IMR-90 (cell line): ENCODE measurements around the gene SRP54. TPM values are rescaled to one million over a fixed set of nuclear protein-coding genes. Genes with fewer than 3 reads are reported as not detected.

Experiments used
- ATAC-seq: fragments of 200-7000 bp; cut with Tn5 transposase; 2 replicates; pipeline ENCODE4 v1.9.1; 2020; ENCODE audit warnings: low read depth, mild to moderate bottlenecking, moderate library complexity
- BruUV-seq: library from RNA; stranded (reverse); fragments of 400-500 nt; replicated peaks from 2 replicates; lab custom pipeline; 2021; lab: Mats Ljungman, UMichigan
- CTCF ChIA-PET: fragments of 300-600 bp; formaldehyde crosslinking; extraction: SDS; loops from one replicate; lab custom pipeline; 2021; ENCODE audit warnings: antibody characterized with exemption; lab: Yijun Ruan, JAX
- POLR2A ChIA-PET: fragments of 300-600 bp; sonication (Branson Sonifier 250); formaldehyde crosslinking; loops from one replicate; lab custom pipeline; 2022; ENCODE audit warnings: antibody characterized with exemption; ENCODE audit not compliant: unreplicated experiment; lab: Charles Lee
- DNase-seq: peaks from one replicate; pipeline ENCODE4 v3.0.0; 2013
- H2AFZ ChIP-seq: replicated peaks from 2 replicates; pipeline ENCODE3; 2013; ENCODE audit warnings: low read length, mild to moderate bottlenecking; ENCODE audit not compliant: poor library complexity
- H2AK5ac ChIP-seq: 2 replicates; pipeline ENCODE4 v1.6.1; 2013; ENCODE audit warnings: low read depth, low read length, inconsistent platforms
- H2AK9ac ChIP-seq: replicated peaks from 2 replicates; pipeline ENCODE3; 2013; ENCODE audit warnings: mild to moderate bottlenecking, low read depth, low read length, moderate library complexity; ENCODE audit not compliant: poor library complexity
- H2BK120ac ChIP-seq: 2 replicates; pipeline ENCODE4 v1.6.1; 2013; ENCODE audit warnings: low read depth, low read length, inconsistent platforms
- H2BK15ac ChIP-seq: 3 replicates; pipeline ENCODE4 v1.6.1; 2013; ENCODE audit warnings: low read depth, low read length, inconsistent platforms
- H2BK20ac ChIP-seq: 2 replicates; pipeline ENCODE4 v1.6.1; 2013; ENCODE audit warnings: low read depth, mild to moderate bottlenecking, inconsistent platforms, low read length, moderate library complexity
- H2BK5ac ChIP-seq: 2 replicates; pipeline ENCODE4 v1.6.1; 2013; ENCODE audit warnings: mild to moderate bottlenecking, low read depth, low read length, inconsistent platforms; ENCODE audit not compliant: poor library complexity, severe bottlenecking
- H3K14ac ChIP-seq: replicated peaks from 2 replicates; pipeline ENCODE4 v1.6.1; 2013; ENCODE audit warnings: low read depth, low read length, inconsistent platforms
- H3K18ac ChIP-seq: 2 replicates; pipeline ENCODE4 v1.6.1; 2013; ENCODE audit warnings: low read depth, low read length, control low read depth
- H3K23ac ChIP-seq: 2 replicates; pipeline ENCODE4 v1.6.1; 2013; ENCODE audit warnings: low read depth, low read length, inconsistent platforms
- H3K27ac ChIP-seq: 2 replicates; pipeline ENCODE4 v1.5.1; 2013; ENCODE audit warnings: mild to moderate bottlenecking, control low read depth, low read length; ENCODE audit not compliant: insufficient read depth
- H3K27me3 ChIP-seq: 2 replicates; pipeline ENCODE4 v1.6.1; 2013; ENCODE audit warnings: low read length; ENCODE audit not compliant: control insufficient read depth, insufficient read depth
- H3K36me3 ChIP-seq: 2 replicates; pipeline ENCODE4 v1.6.1; 2013; ENCODE audit warnings: low read length, mixed read lengths; ENCODE audit not compliant: control insufficient read depth, insufficient read depth
- H3K4ac ChIP-seq: 2 replicates; pipeline ENCODE4 v1.6.1; 2013; ENCODE audit warnings: low read depth, low read length, inconsistent platforms
- H3K4me1 ChIP-seq: 2 replicates; pipeline ENCODE4 v1.6.1; 2013; ENCODE audit warnings: low read length, mixed read lengths; ENCODE audit not compliant: control insufficient read depth, insufficient read depth
- H3K4me2 ChIP-seq: 2 replicates; pipeline ENCODE4 v1.6.1; 2013; ENCODE audit warnings: low read depth, mild to moderate bottlenecking, control low read depth, low read length, moderate library complexity
- H3K4me3 ChIP-seq: 2 replicates; pipeline ENCODE4 v1.5.1; 2013; ENCODE audit warnings: low read depth, mild to moderate bottlenecking, control low read depth, low read length, moderate library complexity; ENCODE audit not compliant: insufficient read depth
- H3K56ac ChIP-seq: 2 replicates; pipeline ENCODE4 v1.6.1; 2013; ENCODE audit warnings: low read length, inconsistent platforms; ENCODE audit not compliant: insufficient read depth; ENCODE audit errors: extremely low read depth
- H3K79me1 ChIP-seq, 2 experiments: 2 replicates each; pipeline ENCODE4 v1.6.1; 2013; ENCODE audit warnings: low read length in 2 of 2, inconsistent platforms in 1 of 2, low read depth in 1 of 2
- H3K9ac ChIP-seq: 2 replicates; pipeline ENCODE4 v1.6.1; 2013; ENCODE audit warnings: low read depth, low read length, control low read depth
- H3K9me1 ChIP-seq: 2 replicates; pipeline ENCODE4 v1.6.1; 2013; ENCODE audit warnings: low read length, inconsistent platforms; ENCODE audit not compliant: insufficient read depth
- H3K9me3 ChIP-seq: 2 replicates; pipeline ENCODE4 v1.6.1; 2013; ENCODE audit warnings: low read length; ENCODE audit not compliant: control insufficient read depth, insufficient read depth
- H4K20me1 ChIP-seq: 2 replicates; pipeline ENCODE4 v1.6.1; 2013; ENCODE audit warnings: low read length, inconsistent platforms; ENCODE audit not compliant: insufficient read depth
- H4K5ac ChIP-seq: 2 replicates; pipeline ENCODE4 v1.6.1; 2013; ENCODE audit warnings: mild to moderate bottlenecking, low read depth, low read length, control low read depth
- H4K8ac ChIP-seq, 2 experiments: 2 replicates each; pipeline ENCODE4 v1.6.1; 2013; ENCODE audit warnings: low read depth in 2 of 2, low read length in 2 of 2, control low read depth in 1 of 2, inconsistent platforms in 1 of 2
- H4K91ac ChIP-seq: 2 replicates; pipeline ENCODE4 v1.6.1; 2013; ENCODE audit warnings: low read depth, low read length, inconsistent platforms; ENCODE audit not compliant: insufficient read depth
- RCOR1 ChIP-seq: IDR thresholded peaks from 2 replicates; pipeline ENCODE4 v1.6.1; 2012; ENCODE audit warnings: mild to moderate bottlenecking, low read length, improper control_type of control experiment; ENCODE audit not compliant: insufficient replicate concordance
- WGBS, 2 experiments: methylation state at CpG; one replicate each; pipeline versions ENCODE4 v1.1.5 to v1.1.7; 2013; ENCODE audit warnings: missing lambda C conversion rate in 2 of 2; ENCODE audit not compliant: insufficient read length in 1 of 2; ENCODE audit errors: extremely low coverage in 2 of 2; 5-methylcytosine and 5-hydroxymethylcytosine counted together
- dilution Hi-C: fragments of 300-500 bp; cut with HindIII; formaldehyde crosslinking; loops from one replicate; pipeline ENCODE4 v1.14.3; 2018; ENCODE audit warnings: low sequenced_read_pairs; ENCODE audit not compliant: unreplicated experiment
- in situ Hi-C: fragments of 300-500 bp; cut with MboI; formaldehyde crosslinking; loops from 3 replicates; pipeline ENCODE4 v1.14.3; 2019; ENCODE audit warnings: low sequenced_read_pairs, inconsistent platforms, mixed read lengths
- intact Hi-C: fragments of 100-400 bp; cut with micrococcal nuclease; formaldehyde crosslinking; loops from 2 replicates; pipeline ENCODE4 v1.10.0; 2022
- polyA plus RNA-seq, 3 experiments: library from polyadenylated mRNA; depleted of rRNA; stranded (reverse); fragments of >200 nt; gene quantifications; 2 replicates each; pipeline ENCODE4 v1.2.3, GENCODE V29; 2012; ENCODE audit warnings: low replicate concordance in 1 of 3
- total RNA-seq: library from RNA; depleted of rRNA; stranded (reverse); fragments of >200 nt; gene quantifications from 2 replicates; pipeline ENCODE4 v1.2.3, GENCODE V29; 2012
- TF ChIP-seq, protein P1 (sequence below): conservative IDR thresholded peaks from 2 replicates; pipeline ENCODE4 v1.5.1; 2012; ENCODE audit warnings: mild to moderate bottlenecking, low read depth, low read length, improper control_type of control experiment

Gene SRP54
- total and polyA plus RNA-seq, 2 of the 4 experiments (the other 2 are of a cell fraction), result 56.2 to 63.3 TPM

DNA sequence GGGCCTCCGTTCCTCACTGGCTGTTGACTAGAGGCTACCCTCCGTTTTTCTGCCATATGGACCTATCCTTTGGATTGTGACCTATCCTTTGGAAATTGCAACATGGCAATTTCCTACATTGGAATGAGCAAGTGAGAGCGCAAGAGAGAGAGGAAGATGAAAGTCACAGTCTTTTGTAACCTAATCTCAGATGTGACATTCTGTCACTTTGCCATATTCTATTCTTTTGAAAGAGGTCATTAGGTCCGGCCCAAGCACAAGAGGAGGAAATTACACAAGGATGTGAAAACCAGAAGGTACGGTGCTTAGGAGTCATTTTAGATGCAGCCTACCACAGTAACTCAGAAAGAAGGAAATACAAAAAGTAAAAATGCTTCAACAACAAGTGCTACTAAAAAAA lies 47.3 kb upstream of the SRP54 start:
- TF ChIP-seq, protein P1, sequence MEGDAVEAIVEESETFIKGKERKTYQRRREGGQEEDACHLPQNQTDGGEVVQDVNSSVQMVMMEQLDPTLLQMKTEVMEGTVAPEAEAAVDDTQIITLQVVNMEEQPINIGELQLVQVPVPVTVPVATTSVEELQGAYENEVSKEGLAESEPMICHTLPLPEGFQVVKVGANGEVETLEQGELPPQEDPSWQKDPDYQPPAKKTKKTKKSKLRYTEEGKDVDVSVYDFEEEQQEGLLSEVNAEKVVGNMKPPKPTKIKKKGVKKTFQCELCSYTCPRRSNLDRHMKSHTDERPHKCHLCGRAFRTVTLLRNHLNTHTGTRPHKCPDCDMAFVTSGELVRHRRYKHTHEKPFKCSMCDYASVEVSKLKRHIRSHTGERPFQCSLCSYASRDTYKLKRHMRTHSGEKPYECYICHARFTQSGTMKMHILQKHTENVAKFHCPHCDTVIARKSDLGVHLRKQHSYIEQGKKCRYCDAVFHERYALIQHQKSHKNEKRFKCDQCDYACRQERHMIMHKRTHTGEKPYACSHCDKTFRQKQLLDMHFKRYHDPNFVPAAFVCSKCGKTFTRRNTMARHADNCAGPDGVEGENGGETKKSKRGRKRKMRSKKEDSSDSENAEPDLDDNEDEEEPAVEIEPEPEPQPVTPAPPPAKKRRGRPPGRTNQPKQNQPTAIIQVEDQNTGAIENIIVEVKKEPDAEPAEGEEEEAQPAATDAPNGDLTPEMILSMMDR, result no peak
- no peak for TF ChIP-seq RCOR1
- no peak overlapping the region for H3K14ac ChIP-seq
- dilution Hi-C loops (no loop called here), intact Hi-C loops (no loop called here), in situ Hi-C loops (no loop called here)
- H2BK120ac ChIP-seq, result no peak overlapping the region
- H4K91ac ChIP-seq, result no peak overlapping the region
- H4K8ac ChIP-seq, result no peak overlapping the region
- H3K4me3 ChIP-seq, result no peak overlapping the region
- H3K36me3 ChIP-seq, result no peaks in the 10 kb centered on the region
- no peak overlapping the region for H3K56ac ChIP-seq
- no peak overlapping the region for H3K23ac ChIP-seq
- H2AK5ac ChIP-seq, result no peak overlapping the region
- H2AK9ac ChIP-seq, result no peak overlapping the region
- no peaks in the 10 kb centered on the region for H3K79me1 ChIP-seq
- no peak overlapping the region for H2BK20ac ChIP-seq
- no TSS peak for BruUV-seq
- no peaks in the 10 kb centered on the region; the same call in 1 of the 2 replicates for H3K9me1 ChIP-seq
- ChIA-PET CTCF (no interaction called here), POLR2A (no interaction called here)
- no peaks in the 10 kb centered on the region for H4K20me1 ChIP-seq
- DNase-seq, result no peak
- H3K18ac ChIP-seq, result no peak overlapping the region
- H4K5ac ChIP-seq, result no peak overlapping the region
- H3K4me2 ChIP-seq, result no peak overlapping the region
- no peak overlapping the region for H3K27ac ChIP-seq
- H2AFZ ChIP-seq, result no peak overlapping the region
- no peaks in the 10 kb centered on the region for H3K9me3 ChIP-seq
- WGBS, 2 experiments, result no CpG with 5 or more reads among the region's 5 CpGs
- no peak overlapping the region for H2BK5ac ChIP-seq
- no peak overlapping the region for H2BK15ac ChIP-seq
- no peaks in the 10 kb centered on the region for H3K4me1 ChIP-seq
- no peak for ATAC-seq
- no peaks in the 10 kb centered on the region for H3K27me3 ChIP-seq
- H3K9ac ChIP-seq, result no peak overlapping the region
- no peak overlapping the region for H3K4ac ChIP-seq
